ENCODE results near the gene COL4A2.
A peak's percentile ranks its signal among the peaks of the same experiment; 100 is the strongest.

Gene COL4A2

DNA sequence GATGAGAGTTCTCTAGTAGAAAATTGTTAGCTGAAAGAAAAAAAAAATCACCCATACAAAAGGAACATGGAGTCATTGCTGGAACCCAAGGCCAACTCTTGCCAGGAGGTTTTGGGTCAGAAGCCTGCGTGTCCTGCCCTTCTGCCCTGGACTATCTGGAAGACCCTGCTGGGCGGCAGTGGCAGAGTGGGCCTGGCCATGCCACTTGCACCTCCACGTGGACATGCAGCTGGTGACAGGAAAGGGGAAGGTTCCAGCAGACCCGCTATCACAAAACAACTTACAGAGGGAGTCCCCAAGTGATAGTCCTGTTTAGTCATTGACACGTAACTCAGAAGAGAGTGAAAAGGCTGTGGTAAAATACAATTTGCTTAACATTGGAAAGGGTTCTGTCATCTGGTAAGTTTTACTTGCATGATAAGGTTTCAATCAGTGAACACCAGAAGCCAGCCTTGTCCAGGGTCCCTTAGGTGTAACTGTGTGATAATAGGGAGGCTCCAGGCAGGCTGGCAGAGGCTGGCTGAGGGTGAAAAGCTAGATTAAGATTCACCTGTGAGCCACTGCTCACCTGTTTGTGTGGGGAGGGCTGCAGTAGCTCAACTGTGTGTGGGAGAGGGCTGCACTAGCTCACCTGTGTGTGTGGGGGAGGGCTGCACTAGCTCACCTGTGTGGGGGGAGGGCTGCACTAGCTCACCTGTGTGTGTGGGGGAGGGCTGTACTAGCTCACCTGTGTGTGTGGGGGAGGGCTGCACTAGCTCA lies 47.8 kb downstream of the COL4A2 start:
- peak; percentile 29 for DNase-seq (ENCODE audit: low spot score)

- peak; percentile 16 for DNase-seq (ENCODE audit: low spot score)
Measured at GRCh38 chr13:110356362-110356761, 49.3 kb downstream of the COL4A2 start.

- no peak for DNase-seq (ENCODE audit: low spot score)
Measured at GRCh38 chr13:110358381-110358780, 51.3 kb downstream of the COL4A2 start.

DNA sequence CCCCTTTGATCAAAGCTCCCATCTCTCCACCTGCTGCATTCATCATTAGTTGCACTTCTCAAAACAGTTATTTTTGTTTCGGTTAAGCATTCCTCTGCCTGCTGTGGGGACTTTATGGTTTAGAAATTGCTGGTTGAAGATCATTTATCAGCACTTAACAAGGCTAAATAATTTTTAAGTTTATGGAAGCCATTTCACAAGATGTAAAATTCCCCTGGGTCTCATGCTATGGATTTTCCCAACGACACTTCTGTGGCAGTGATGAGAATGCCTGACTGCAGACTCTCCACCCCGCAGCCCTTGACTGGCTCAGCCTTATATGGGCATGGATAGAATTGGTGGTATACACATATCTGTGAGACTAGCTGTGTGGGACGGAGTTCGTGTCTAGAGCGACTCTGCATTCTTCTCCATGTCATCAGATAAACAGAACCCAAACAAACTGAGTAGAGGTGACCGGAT lies 52.8 kb downstream of the COL4A2 start:
- DNase-seq (ENCODE audit: low spot score) = no peak

DNA sequence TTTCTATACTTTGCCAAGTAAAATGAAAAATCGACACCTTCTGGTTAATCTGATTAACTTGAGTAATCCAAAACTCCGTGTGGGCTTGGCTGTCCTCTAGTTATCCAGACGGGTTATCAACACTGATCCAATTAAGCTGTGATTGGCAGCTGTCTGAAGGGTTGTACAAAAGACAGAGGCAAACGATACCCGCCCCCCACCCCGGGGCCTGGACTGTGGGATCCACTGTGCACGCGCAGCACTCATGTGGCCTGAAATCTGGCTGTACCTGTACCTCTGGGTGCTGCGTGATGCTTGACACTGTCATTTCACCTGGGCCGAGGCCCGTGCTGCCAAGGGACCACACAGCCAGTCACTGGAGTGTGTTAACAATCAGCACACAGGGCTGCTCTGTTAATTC lies 53.5 kb downstream of the COL4A2 start:
- no peak for DNase-seq (ENCODE audit: low spot score)

- no peak for DNase-seq (ENCODE audit: low spot score)
Measured at GRCh38 chr13:110361365-110361911, 54.4 kb downstream of the COL4A2 start.

DNA sequence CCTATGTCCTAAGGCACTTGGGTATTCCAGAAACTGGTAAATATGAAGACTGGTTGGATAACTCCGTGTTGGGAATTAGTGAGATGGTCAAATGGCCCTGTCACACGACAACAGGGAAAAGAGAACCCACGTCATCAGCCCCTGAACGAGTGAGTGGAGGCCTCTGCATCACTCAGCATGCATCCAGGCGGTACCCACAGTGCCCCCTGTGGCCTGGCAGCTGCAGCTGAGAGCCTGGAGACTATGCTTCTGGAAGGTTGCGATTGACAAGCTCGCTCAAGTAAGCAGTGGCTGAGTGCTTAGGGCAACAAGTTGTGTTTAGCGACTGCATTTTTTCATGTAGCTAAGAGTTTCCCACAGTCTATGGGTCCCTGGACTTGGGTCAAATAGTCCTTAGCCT lies 55.9 kb downstream of the COL4A2 start:
- peak; percentile 42 for DNase-seq (ENCODE audit: low spot score)

DNA sequence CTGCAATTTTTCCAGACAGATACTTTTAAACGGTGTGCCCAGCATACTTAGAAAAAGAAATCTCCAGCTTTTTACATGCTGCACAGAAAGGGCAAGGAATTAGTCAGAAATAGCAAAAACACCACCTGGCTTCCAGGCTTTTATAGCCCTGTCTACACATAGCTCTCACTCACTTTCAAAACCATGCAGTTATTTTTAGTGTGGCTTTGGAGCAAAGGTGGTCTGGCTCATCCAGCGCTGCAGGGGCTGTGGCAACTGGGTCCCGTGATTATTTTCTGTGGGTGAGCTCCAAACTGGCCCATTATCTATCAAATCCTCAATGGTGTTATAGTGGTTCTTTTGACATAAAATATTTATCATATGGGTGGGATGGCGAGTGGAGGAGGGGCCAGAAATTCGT lies 57.0 kb downstream of the COL4A2 start:
- no peak for DNase-seq (ENCODE audit: low spot score)

- DNase-seq (ENCODE audit: low spot score) = no peak
Measured at GRCh38 chr13:110365876-110366275, 58.8 kb downstream of the COL4A2 start.

GRCh38 chr13:110366733-110367132 lies 59.6 kb downstream of the COL4A2 start:
- no peak for DNase-seq (ENCODE audit: low spot score)

DNA sequence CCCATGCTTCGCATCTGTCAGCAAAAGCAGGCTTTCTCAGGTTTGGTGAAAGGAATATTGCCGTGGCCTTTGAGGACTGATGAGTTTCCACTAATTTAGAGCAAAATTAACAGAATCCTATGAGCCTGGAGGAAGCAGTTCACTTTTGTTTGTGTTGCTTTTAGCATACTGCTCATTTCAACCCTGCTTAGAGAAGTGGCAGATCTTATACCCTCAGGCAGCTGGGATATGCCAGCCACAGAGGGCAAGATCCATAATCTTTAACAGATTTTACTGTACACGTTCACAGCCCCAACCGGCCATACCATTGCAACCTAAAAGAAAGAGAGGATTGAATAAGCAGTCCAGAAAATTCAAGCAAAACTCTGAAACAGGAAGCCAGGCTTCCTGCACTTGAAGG lies 60.5 kb downstream of the COL4A2 start:
- DNase-seq (ENCODE audit: low spot score) = no peak

- no peak for DNase-seq (ENCODE audit: low spot score)
Measured at GRCh38 chr13:110368408-110368807, 61.3 kb downstream of the COL4A2 start.

GRCh38 chr13:110369400-110369799 lies 62.3 kb downstream of the COL4A2 start:
- no peak for DNase-seq (ENCODE audit: low spot score)

GRCh38 chr13:110371550-110372465 lies 64.7 kb downstream of the COL4A2 start:
- DNase-seq (ENCODE audit: low spot score) = no peak

DNA sequence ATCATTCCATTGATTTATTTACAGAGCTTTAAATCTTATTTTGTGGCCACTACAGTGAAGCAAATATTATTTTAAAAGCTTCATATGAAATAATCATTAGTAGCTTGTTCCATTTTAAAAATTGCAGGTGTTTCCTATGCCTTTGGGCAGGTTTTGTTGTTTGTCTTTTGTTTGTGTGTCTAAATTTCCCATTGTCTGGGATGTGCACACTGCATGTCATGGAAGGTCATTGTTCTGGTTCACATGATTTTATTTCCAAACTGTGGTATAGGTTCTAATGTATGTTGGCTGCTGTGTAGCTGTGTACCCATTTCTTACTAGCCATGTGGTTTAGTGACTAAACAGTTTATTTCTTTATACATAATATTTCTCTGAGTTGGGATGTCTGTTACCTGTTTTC lies 65.6 kb downstream of the COL4A2 start:
- no peak for DNase-seq (ENCODE audit: low spot score)

GRCh38 chr13:110373617-110374016 lies 66.5 kb downstream of the COL4A2 start:
- DNase-seq (ENCODE audit: low spot score) = no peak

- no peak for DNase-seq (ENCODE audit: low spot score)
Measured at GRCh38 chr13:110374431-110375370, 67.6 kb downstream of the COL4A2 start.

- no peak for DNase-seq (ENCODE audit: low spot score)
Measured at GRCh38 chr13:110376120-110376519, 69.0 kb downstream of the COL4A2 start.

- DNase-seq (ENCODE audit: low spot score) = no peak
Measured at GRCh38 chr13:110377178-110377825, 70.2 kb downstream of the COL4A2 start.

DNA sequence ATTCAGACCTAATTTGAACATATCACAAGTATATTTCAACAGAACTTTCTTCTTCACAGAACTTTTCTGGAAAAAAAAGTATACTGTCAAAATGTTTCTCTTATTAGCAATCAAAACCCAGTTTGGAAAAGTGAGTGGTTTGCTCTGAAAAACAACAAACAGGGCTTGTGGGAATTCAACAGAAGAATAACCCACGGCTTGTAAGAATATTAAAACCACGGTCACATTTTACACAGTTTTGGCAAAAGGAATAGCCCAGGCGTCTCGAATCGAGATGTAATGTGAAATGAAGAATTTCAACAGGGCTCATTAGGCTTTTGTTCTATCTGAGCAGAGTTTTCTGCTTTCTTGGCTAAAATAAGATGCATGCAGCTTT lies 70.7 kb downstream of the COL4A2 start:
- no peak for DNase-seq (ENCODE audit: low spot score)

DNA sequence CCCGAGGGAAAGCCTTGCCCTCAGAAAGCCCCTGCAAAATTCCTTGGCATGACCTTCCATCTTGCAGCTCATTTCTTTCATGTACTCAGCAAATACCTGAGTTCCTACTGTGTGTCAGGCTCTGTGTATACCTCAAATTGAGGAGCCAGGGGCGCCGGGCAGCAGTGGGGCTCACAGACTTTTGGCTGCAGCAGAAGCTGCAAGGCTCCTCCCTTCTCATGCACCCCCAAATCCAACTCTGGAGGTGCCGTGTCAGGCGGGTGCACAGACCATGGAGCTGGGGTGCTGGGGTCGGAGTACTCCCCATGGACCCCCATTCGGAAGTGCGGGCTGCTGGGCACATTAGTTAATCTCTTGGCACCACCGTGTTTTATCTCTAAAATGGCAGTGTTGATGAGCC lies 72.3 kb downstream of the COL4A2 start:
- DNase-seq (ENCODE audit: low spot score) = no peak

Data from NAMALWA (cell line).